ENCODE measurements around the gene UGT1A7.

The UGT1A7 gene

DNA sequence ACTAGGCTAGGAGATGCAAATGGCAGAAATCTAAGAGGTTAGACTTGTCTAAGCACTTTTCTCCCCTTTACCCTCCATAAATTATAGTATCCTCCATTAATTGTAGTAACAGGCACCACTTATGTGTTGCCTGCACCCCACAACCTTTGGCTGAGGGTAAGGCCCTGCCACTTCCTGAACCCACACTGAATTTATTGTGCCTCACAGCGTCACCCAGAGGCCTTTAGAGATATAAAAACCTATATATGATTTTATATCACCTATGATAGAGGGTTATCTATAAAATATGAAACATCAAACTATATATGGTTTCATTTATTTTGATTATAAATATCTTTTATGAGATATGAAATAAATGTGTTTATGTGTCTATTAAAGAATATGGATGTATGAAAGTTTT lies 7.4 kb upstream of the UGT1A7 start:
- Histone ChIP-seq H3K36me3 (ENCODE audit: control insufficient read depth, insufficient read depth, low read length) (no peaks in the 10 kb centered on the region), H3K27me3 (replicated peaks; ENCODE audit: control insufficient read depth, insufficient read depth, low read length) (no peaks in the 10 kb centered on the region), H3K4me3 (replicated peaks; ENCODE audit: low read depth, low read length) (no peak overlapping the region)
- TF ChIP-seq, protein P1, sequence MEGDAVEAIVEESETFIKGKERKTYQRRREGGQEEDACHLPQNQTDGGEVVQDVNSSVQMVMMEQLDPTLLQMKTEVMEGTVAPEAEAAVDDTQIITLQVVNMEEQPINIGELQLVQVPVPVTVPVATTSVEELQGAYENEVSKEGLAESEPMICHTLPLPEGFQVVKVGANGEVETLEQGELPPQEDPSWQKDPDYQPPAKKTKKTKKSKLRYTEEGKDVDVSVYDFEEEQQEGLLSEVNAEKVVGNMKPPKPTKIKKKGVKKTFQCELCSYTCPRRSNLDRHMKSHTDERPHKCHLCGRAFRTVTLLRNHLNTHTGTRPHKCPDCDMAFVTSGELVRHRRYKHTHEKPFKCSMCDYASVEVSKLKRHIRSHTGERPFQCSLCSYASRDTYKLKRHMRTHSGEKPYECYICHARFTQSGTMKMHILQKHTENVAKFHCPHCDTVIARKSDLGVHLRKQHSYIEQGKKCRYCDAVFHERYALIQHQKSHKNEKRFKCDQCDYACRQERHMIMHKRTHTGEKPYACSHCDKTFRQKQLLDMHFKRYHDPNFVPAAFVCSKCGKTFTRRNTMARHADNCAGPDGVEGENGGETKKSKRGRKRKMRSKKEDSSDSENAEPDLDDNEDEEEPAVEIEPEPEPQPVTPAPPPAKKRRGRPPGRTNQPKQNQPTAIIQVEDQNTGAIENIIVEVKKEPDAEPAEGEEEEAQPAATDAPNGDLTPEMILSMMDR (IDR thresholded peaks at IDR 0.05; ENCODE audit: insufficient read depth, low read length, poor library complexity, severe bottlenecking), result no peak
- no peak for DNase-seq (ENCODE audit: extremely low read depth, insufficient read length)

DNA sequence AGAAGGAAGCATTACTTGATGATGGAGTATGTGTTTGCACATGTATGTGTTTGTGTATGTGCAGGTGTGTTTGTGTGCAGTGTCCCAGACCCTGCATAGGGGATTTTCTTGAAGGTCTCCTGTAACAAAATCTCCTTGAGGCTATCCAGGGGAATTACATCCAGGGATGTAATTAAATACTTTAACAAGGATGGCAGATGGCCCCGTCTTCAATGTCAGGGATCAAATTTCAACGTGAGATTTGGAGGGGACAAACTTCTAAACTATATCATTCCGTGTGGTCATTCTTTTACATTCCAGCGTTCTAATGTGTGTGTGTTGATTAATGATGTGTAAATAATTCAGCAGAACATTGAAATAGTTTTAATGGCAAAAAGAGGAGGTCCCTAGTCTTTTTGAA lies 6.7 kb upstream of the UGT1A7 start:
- Histone ChIP-seq H3K36me3 (ENCODE audit: control insufficient read depth, insufficient read depth, low read length) (no peaks in the 10 kb centered on the region), H3K4me3 (replicated peaks; ENCODE audit: low read depth, low read length) (no peak overlapping the region), H3K27me3 (replicated peaks; ENCODE audit: control insufficient read depth, insufficient read depth, low read length) (no peaks in the 10 kb centered on the region)
- TF ChIP-seq, protein P1 (IDR thresholded peaks at IDR 0.05; ENCODE audit: insufficient read depth, low read length, poor library complexity, severe bottlenecking), result no peak
- no peak for DNase-seq (ENCODE audit: extremely low read depth, insufficient read length)

DNA sequence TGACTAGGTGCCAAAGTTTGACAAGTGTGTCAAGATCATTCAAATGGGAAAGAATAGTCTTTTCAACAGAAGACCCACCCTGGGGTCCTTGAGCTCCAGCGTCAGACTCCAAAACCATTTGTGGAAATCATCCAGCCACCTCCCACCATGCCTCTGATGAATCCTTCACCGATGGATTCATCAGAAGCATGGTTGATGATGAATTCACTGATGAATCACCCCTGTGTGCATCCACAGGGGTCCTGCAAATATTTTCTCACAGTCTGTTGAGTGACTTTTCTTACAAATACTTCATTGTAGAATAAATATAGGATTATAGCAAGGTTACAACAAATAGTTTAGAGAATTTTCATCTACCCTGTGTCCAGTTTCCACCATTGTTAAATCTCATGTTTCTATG lies 5.7 kb upstream of the UGT1A7 start:
- no peaks in the 10 kb centered on the region for H3K27me3 ChIP-seq (replicated peaks; ENCODE audit: control insufficient read depth, insufficient read depth, low read length)
- no peak overlapping the region for H3K4me3 ChIP-seq (replicated peaks; ENCODE audit: low read depth, low read length)
- no peak for DNase-seq (ENCODE audit: extremely low read depth, insufficient read length)
- TF ChIP-seq, protein P1 (IDR thresholded peaks at IDR 0.05; ENCODE audit: insufficient read depth, low read length, poor library complexity, severe bottlenecking), result no peak
- no peaks in the 10 kb centered on the region for H3K36me3 ChIP-seq (ENCODE audit: control insufficient read depth, insufficient read depth, low read length)

DNA sequence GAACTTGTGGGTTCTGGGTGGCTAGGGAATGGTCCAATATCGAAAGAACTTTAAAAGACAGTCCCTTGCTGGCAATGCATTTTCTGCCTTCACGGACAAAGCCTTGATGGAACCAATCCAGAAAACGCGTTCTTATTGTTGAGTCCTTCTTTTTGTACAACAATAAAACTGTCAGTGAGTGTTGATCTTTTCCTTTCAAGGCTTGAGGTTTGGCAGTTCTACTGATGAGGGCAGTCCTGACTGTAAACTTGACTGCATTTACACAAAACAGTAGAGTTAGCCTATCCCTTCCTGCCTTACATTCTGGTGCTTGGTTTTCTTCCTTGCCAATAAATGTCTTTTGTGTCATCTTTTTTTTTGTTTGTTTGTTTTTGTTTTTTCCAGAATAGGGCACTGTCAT lies 2.5 kb upstream of the UGT1A7 start:
- Histone ChIP-seq H3K4me3 (replicated peaks; ENCODE audit: low read depth, low read length) (no peak overlapping the region), H3K36me3 (ENCODE audit: control insufficient read depth, insufficient read depth, low read length) (no peaks in the 10 kb centered on the region), H3K27me3 (replicated peaks; ENCODE audit: control insufficient read depth, insufficient read depth, low read length) (0 out of 2 replicates have a peak, but pooled peaks cover 1% of the 10 kb centered on the region)
- no peak for DNase-seq (ENCODE audit: extremely low read depth, insufficient read length)
- TF ChIP-seq, protein P1 (IDR thresholded peaks at IDR 0.05; ENCODE audit: insufficient read depth, low read length, poor library complexity, severe bottlenecking), result no peak

DNA sequence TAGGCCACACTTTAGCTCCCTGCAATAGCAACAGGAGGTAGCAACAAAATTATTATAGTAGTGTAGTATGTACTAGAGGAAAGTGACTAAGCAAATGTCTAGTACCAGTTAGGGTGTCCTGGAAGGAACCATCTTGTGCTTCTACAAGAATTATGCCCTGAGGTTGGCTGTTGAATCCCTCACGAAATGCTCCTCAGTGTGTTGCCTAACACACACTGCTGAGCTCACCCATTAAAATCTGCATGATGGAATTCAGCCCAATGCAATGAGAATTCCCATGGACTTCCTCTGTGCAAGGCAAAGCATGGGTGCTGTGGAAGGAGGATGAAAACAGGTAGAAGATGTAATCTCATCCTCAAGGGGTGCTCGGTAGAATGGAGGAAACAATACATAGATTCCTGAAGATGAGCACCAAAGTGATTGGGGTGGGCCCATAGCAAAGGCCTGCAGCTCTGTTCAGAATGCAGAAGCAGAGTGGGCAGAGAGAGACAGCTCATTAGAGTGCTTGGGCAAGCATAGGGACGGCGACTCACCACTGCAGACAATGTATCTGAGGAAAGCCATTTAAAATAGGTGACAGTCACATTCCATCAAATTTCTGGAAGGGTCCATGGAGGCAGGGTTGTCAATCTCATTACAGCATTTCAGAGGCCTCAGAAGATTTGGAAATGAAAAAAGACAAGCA lies 1.2 kb upstream of the UGT1A7 start:
- TF ChIP-seq, protein P1 (IDR thresholded peaks at IDR 0.05; ENCODE audit: insufficient read depth, low read length, poor library complexity, severe bottlenecking), result no peak
- Histone ChIP-seq H3K27me3 (replicated peaks; ENCODE audit: control insufficient read depth, insufficient read depth, low read length) (0 out of 2 replicates have a peak, but pooled peaks cover 1% of the 10 kb centered on the region), H3K4me3 (replicated peaks; ENCODE audit: low read depth, low read length) (no peak overlapping the region), H3K36me3 (ENCODE audit: control insufficient read depth, insufficient read depth, low read length) (no peaks in the 10 kb centered on the region)
- DNase-seq (ENCODE audit: extremely low read depth, insufficient read length), result no peak

DNA sequence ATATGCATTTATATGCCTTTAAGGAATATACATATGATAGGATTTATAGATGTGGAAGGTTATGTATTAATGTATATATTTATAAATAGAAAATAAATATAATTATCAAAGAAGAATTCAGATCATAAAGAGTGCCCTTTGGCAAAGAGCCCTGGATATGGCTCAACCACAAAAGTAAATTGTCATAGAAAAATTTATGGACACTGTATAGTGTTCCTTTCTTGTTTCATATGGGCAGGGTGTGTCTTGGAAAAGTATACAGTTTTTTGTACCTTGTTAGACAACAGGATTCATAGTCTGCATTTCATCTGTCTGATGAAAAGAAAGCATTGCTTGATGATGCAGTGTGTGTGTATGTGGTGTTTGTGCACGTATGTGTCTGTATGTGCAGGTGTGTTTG lies 2.9 kb downstream of the UGT1A7 start:
- H3K27me3 ChIP-seq (replicated peaks; ENCODE audit: control insufficient read depth, insufficient read depth, low read length), result 0 out of 2 replicates have a peak, but pooled peaks cover 1% of the 10 kb centered on the region
- TF ChIP-seq, protein P1 (IDR thresholded peaks at IDR 0.05; ENCODE audit: insufficient read depth, low read length, poor library complexity, severe bottlenecking), result no peak

More for the DNA sequence above, 2.9 kb downstream of the UGT1A7 start:
- DNase-seq (ENCODE audit: extremely low read depth, insufficient read length), result no peak
- Histone ChIP-seq H3K36me3 (ENCODE audit: control insufficient read depth, insufficient read depth, low read length) (no peaks in the 10 kb centered on the region), H3K4me3 (replicated peaks; ENCODE audit: low read depth, low read length) (no peak overlapping the region)
